HCT116 (cell line): ENCODE measurements around the gene AGAP1. TPM values are rescaled to one million over a fixed set of nuclear protein-coding genes. Genes with fewer than 3 reads are reported as not detected.

ENCODE experiments used
- ATAC-seq: fragments of 200-7000 bp; cut with Tn5 transposase; 2 replicates; pipeline ENCODE4 v1.9.1; 2020; ENCODE audit warnings: mild to moderate bottlenecking, moderate library complexity
- BruUV-seq: library from RNA; stranded (reverse); fragments of 400-500 nt; replicated peaks from 2 replicates; lab custom pipeline; 2021; lab: Mats Ljungman, UMichigan
- CTCF ChIA-PET: fragments of 300-600 bp; sonication (Branson Sonifier 250); formaldehyde crosslinking; loops from one replicate; lab custom pipeline; 2021; ENCODE audit warnings: antibody characterized with exemption; lab: Charles Lee
- POLR2A ChIA-PET: fragments of 300-600, 350-600 bp; sonication (Branson Sonifier 250); formaldehyde crosslinking; loops from one replicate; lab custom pipeline; 2021; ENCODE audit warnings: antibody characterized with exemption; lab: Charles Lee
- RAD21 ChIA-PET, 2 experiments: fragments of 300-600 bp; sonication (Branson Sonifier 250); formaldehyde crosslinking; loops; one replicate each; lab custom pipeline; 2023; ENCODE audit warnings: low total read pairs in 2 of 2; ENCODE audit not compliant: uncharacterized antibody in 2 of 2, unreplicated experiment in 2 of 2, low non-redundant PET in 1 of 2; lab: Charles Lee
- DNase-seq: peaks from one replicate; pipeline ENCODE4 v3.0.0-alpha.2; 2010; ENCODE audit warnings: low read depth, low spot score
- H2AFZ ChIP-seq: fragments of 200-600 bp; shearing (Covaris generic), sonication (generic); 2 replicates; pipeline ENCODE4 v1.6.1; 2017; ENCODE audit warnings: low read depth, mixed run types, mixed read lengths, antibody characterized with exemption, low read length; ENCODE audit not compliant: poor library complexity, severe bottlenecking
- H3K27ac ChIP-seq: 2 replicates; pipeline ENCODE4 v1.5.1; 2012; ENCODE audit warnings: low read depth, low read length
- H3K27me3 ChIP-seq: fragments of 200-600 bp; sonication (generic); 2 replicates; pipeline ENCODE4 v1.6.1; 2016; ENCODE audit warnings: mixed run types, low read length, mixed read lengths; ENCODE audit not compliant: insufficient read depth
- H3K36me3 ChIP-seq, 2 experiments: fragments of 200-500 bp in 1 of 2; fragments of 200-600 bp in 1 of 2; sonication (Bioruptor generic) in 1 of 2; sonication (generic) in 1 of 2; 2 replicates each; pipeline versions ENCODE4 v1.5.1 to v1.6.1; 2014 to 2016; ENCODE audit warnings: low read length in 2 of 2, inconsistent platforms in 1 of 2, mixed read lengths in 1 of 2, mixed run types in 1 of 2; ENCODE audit not compliant: insufficient read depth in 2 of 2, control insufficient read depth in 1 of 2
- H3K4me1 ChIP-seq, 2 experiments: fragments of 200-600 bp in 1 of 2; sonication (generic) in 1 of 2; 2 replicates each; pipeline versions ENCODE4 v1.5.1 to v1.6.1; 2012 to 2017; ENCODE audit warnings: low read length in 2 of 2, inconsistent platforms in 1 of 2, mild to moderate bottlenecking in 1 of 2, mixed read lengths in 1 of 2, mixed run types in 1 of 2, moderate library complexity in 1 of 2; ENCODE audit not compliant: insufficient read depth in 2 of 2, control insufficient read depth in 1 of 2
- H3K4me2 ChIP-seq: fragments of 200-600 bp; sonication (generic); 2 replicates; pipeline ENCODE4 v1.6.1; 2017; ENCODE audit warnings: mixed run types, low read length, mixed read lengths
- H3K4me3 ChIP-seq, 2 experiments: fragments of 200-600 bp in 1 of 2; sonication (generic) in 1 of 2; replicated peaks in 1 of 2; 2 replicates each; pipeline ENCODE4 v1.5.1; 2011 to 2016; ENCODE audit warnings: low read length in 2 of 2, control low read depth in 1 of 2, low read depth in 1 of 2, mild to moderate bottlenecking in 1 of 2, mixed read lengths in 1 of 2, mixed run types in 1 of 2
- H3K79me2 ChIP-seq: fragments of 200-600 bp; sonication (generic); 2 replicates; pipeline ENCODE4 v1.6.1; 2017; ENCODE audit warnings: mild to moderate bottlenecking, mixed run types, low read length, moderate library complexity, mixed read lengths; ENCODE audit not compliant: insufficient read depth
- H3K9ac ChIP-seq: fragments of 200-600 bp; sonication (generic); 2 replicates; pipeline ENCODE4 v1.6.1; 2016; ENCODE audit warnings: low read length, mixed read lengths
- H3K9me2 ChIP-seq: fragments of 200-600 bp; sonication (generic), shearing (Covaris generic); 2 replicates; pipeline ENCODE4 v1.6.1; 2017; ENCODE audit warnings: mixed run types, mild to moderate bottlenecking, moderate library complexity; ENCODE audit not compliant: insufficient read depth
- H3K9me3 ChIP-seq, 2 experiments: fragments of 200-500 bp in 1 of 2; fragments of 200-600 bp in 1 of 2; sonication (Bioruptor generic) in 1 of 2; sonication (generic) in 1 of 2; 2 replicates each; pipeline ENCODE4 v1.6.1; 2014 to 2017; ENCODE audit warnings: low read length in 2 of 2, mixed read lengths in 2 of 2, inconsistent platforms in 1 of 2, low read depth in 1 of 2, mild to moderate bottlenecking in 1 of 2, mixed run types in 1 of 2, moderate library complexity in 1 of 2; ENCODE audit not compliant: control insufficient read depth in 1 of 2, insufficient read depth in 1 of 2
- H4K20me1 ChIP-seq: fragments of 200-600 bp; sonication (generic), shearing (Covaris generic); 2 replicates; pipeline ENCODE4 v1.6.1; 2017; ENCODE audit warnings: mixed run types, mild to moderate bottlenecking, moderate library complexity; ENCODE audit not compliant: insufficient read depth
- CEBPB ChIP-seq: IDR thresholded peaks from 2 replicates; pipeline ENCODE4 v1.6.1; 2012; ENCODE audit warnings: low read depth
- EGR1 ChIP-seq: IDR thresholded peaks from 2 replicates; pipeline ENCODE4 v1.6.1; 2012; ENCODE audit warnings: low read depth
- EZH2 ChIP-seq: fragments of 200-600 bp; sonication (generic); IDR thresholded peaks from 2 replicates; pipeline ENCODE4 v1.6.1; 2017; ENCODE audit warnings: antibody characterized with exemption, mixed run types
- JUND ChIP-seq: IDR thresholded peaks from 2 replicates; pipeline ENCODE4 v1.6.1; 2012
- POLR2AphosphoS5 ChIP-seq: IDR thresholded peaks from 2 replicates; pipeline ENCODE4 v1.6.1; 2011; ENCODE audit warnings: mild to moderate bottlenecking, low read depth, low read length, moderate library complexity
- RAD21 ChIP-seq: IDR thresholded peaks from 2 replicates; pipeline ENCODE4 v1.6.1; 2012; ENCODE audit warnings: low read depth, mild to moderate bottlenecking
- SIN3A ChIP-seq: IDR thresholded peaks from 2 replicates; pipeline ENCODE4 v1.6.1; 2012; ENCODE audit warnings: low read depth
- SP1 ChIP-seq: IDR thresholded peaks from 2 replicates; pipeline ENCODE4 v1.6.1; 2012; ENCODE audit warnings: low read depth
- SRF ChIP-seq: IDR thresholded peaks from 2 replicates; pipeline ENCODE4 v1.6.1; 2012; ENCODE audit warnings: low read depth
- ZNF274 ChIP-seq: fragments of 200-500 bp; sonication (Bioruptor generic); IDR thresholded peaks from 2 replicates; pipeline ENCODE4 v1.6.1; 2014; ENCODE audit warnings: mild to moderate bottlenecking, low read depth, low read length, inconsistent platforms
- intact Hi-C: fragments of 100-400 bp; cut with micrococcal nuclease; formaldehyde crosslinking; loops from 2 replicates; pipeline ENCODE4 v1.10.0; 2022
- total RNA-seq: library from RNA; stranded (reverse); gene quantifications from one replicate; pipeline ENCODE4 v1.2.1, GENCODE V29; 2021; ENCODE audit not compliant: unreplicated experiment
- TF ChIP-seq, protein P1 (sequence below): IDR thresholded peaks from 2 replicates; pipeline ENCODE4 v1.6.1; 2011; ENCODE audit warnings: mild to moderate bottlenecking, low read length, moderate library complexity; ENCODE audit not compliant: insufficient replicate concordance; ENCODE audit errors: extremely low read depth
- TF ChIP-seq, protein P2 (sequence below): IDR thresholded peaks from 2 replicates; pipeline ENCODE4 v1.6.1; 2012

Gene AGAP1
- total RNA-seq, 1 experiment from 2014 or later = 43.8 TPM

DNA sequence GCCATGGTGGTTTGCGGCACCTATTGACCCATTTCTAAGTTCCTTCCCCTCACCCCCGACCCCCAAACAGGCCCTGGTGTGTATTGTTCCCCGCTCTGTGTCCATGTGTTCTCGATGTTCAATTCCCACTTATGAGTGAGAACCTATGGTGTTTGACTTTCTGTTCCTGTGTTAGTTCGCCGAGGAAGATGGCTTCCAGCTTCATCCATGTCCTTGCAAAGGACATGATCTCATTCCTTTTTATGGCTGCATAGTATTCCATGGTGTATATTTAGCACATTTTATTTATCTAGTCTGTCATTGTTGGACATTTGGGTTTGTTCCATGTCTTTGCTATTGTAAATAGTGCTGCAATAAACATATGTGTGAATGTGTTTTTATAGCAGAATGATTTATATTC lies 490.7 kb downstream of the AGAP1 start:
- no TSS peak for BruUV-seq

DNA sequence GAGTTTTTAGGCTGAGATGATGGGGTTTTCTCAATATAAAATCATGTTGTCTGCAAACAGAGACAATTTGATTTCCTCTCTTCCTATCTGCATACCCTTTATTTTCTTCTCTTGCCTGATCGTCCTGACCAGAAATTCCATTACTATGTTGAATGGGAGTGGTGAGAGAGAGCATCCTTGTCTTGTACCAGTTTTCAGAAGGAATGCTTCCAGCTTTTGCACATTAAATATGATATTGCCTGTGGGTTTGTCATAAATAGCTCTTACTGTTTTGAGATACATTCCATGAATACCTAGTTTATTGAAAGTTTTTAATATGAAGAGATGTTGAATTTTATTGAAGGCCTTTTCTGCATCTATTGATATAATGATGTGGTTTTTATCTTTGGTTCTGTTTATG lies 492.5 kb downstream of the AGAP1 start:
- intact Hi-C loops = no loop called here

More for the DNA sequence above, 490.7 kb downstream of the AGAP1 start:
- Histone ChIP-seq H3K9me3 (no peaks in the 10 kb centered on the region), H2AFZ (no peak overlapping the region), H3K4me1 (no peaks in the 10 kb centered on the region), H3K36me3 (no peaks in the 10 kb centered on the region), H3K9me2 (no peaks in the 10 kb centered on the region), H3K27ac (no peak overlapping the region), H3K4me3 (no peak overlapping the region), H3K9ac (no peak overlapping the region), H4K20me1 (no peaks in the 10 kb centered on the region; the same call in 1 of the 2 replicates), H3K79me2 (peaks cover 6% of the 10 kb centered on the region), H3K4me2 (no peak overlapping the region), H3K27me3 (no peaks in the 10 kb centered on the region)
- ChIA-PET RAD21 (no interaction called here), CTCF (no interaction called here), POLR2A (no interaction called here)
- intact Hi-C loops = no loop called here
- no peak for ATAC-seq
- TF ChIP-seq, protein P1, sequence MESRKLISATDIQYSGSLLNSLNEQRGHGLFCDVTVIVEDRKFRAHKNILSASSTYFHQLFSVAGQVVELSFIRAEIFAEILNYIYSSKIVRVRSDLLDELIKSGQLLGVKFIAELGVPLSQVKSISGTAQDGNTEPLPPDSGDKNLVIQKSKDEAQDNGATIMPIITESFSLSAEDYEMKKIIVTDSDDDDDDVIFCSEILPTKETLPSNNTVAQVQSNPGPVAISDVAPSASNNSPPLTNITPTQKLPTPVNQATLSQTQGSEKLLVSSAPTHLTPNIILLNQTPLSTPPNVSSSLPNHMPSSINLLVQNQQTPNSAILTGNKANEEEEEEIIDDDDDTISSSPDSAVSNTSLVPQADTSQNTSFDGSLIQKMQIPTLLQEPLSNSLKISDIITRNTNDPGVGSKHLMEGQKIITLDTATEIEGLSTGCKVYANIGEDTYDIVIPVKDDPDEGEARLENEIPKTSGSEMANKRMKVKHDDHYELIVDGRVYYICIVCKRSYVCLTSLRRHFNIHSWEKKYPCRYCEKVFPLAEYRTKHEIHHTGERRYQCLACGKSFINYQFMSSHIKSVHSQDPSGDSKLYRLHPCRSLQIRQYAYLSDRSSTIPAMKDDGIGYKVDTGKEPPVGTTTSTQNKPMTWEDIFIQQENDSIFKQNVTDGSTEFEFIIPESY = no peak
- no peak for TF ChIP-seq SP1
- TF ChIP-seq POLR2AphosphoS5 = no peak
- TF ChIP-seq CEBPB = no peak
- TF ChIP-seq RAD21 = no peak
- no peak for TF ChIP-seq SRF
- TF ChIP-seq SIN3A = no peak
- TF ChIP-seq EZH2 = no peak
- TF ChIP-seq JUND = no peak
- TF ChIP-seq EGR1 = no peak
- no peak for DNase-seq

More for the DNA sequence above, 492.5 kb downstream of the AGAP1 start:
- Histone ChIP-seq H4K20me1 (no peaks in the 10 kb centered on the region; the same call in 1 of the 2 replicates), H3K79me2 (peaks cover 6% of the 10 kb centered on the region), H3K27me3 (no peaks in the 10 kb centered on the region), H3K4me1 (no peaks in the 10 kb centered on the region), H2AFZ (no peak overlapping the region)
- ChIA-PET RAD21 (no interaction called here), CTCF (no interaction called here)
- TF ChIP-seq ZNF274 (no peak), RAD21 (no peak)
- TF ChIP-seq, protein P2, sequence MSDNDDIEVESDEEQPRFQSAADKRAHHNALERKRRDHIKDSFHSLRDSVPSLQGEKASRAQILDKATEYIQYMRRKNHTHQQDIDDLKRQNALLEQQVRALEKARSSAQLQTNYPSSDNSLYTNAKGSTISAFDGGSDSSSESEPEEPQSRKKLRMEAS = no peak
- TF ChIP-seq, all 23 proteins: peak for 0
- H3K9me3 ChIP-seq = no peaks in the 10 kb centered on the region
- no peak overlapping the region for H3K4me3 ChIP-seq
- POLR2A ChIA-PET = no interaction called here
- ATAC-seq (no peak), DNase-seq (no peak)
- no peak overlapping the region for H3K27ac ChIP-seq
- no peaks in the 10 kb centered on the region for H3K36me3 ChIP-seq
- H3K4me2 ChIP-seq = no peak overlapping the region
- H3K9ac ChIP-seq = no peak overlapping the region
- BruUV-seq = no TSS peak
- no peaks in the 10 kb centered on the region for H3K9me2 ChIP-seq
